ENCODE measurements around the gene RAB31.

DNA sequence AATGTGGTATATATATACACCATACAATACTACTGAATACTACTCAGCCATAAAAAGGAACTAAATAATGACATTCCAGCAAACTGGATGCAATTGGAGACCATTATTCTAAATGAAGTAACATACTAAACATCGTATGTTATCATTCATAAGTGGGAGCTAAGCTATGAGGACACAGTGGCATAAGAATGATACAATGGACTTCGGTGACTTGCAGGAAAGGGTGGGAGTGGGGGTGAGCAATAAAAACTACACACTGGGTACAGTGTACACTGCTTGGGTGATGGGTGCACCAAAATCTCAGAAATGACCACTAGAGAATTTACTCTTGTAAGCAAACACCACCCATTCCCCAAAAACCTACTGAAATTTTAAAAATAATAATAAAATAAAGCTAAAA lies 87.9 kb downstream of the RAB31 start:
- TF ChIP-seq, protein P1, sequence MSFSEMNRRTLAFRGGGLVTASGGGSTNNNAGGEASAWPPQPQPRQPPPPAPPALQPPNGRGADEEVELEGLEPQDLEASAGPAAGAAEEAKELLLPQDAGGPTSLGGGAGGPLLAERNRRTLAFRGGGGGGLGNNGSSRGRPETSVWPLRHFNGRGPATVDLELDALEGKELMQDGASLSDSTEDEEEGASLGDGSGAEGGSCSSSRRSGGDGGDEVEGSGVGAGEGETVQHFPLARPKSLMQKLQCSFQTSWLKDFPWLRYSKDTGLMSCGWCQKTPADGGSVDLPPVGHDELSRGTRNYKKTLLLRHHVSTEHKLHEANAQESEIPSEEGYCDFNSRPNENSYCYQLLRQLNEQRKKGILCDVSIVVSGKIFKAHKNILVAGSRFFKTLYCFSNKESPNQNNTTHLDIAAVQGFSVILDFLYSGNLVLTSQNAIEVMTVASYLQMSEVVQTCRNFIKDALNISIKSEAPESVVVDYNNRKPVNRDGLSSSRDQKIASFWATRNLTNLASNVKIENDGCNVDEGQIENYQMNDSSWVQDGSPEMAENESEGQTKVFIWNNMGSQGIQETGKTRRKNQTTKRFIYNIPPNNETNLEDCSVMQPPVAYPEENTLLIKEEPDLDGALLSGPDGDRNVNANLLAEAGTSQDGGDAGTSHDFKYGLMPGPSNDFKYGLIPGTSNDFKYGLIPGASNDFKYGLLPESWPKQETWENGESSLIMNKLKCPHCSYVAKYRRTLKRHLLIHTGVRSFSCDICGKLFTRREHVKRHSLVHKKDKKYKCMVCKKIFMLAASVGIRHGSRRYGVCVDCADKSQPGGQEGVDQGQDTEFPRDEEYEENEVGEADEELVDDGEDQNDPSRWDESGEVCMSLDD (CRISPR knock-in tag; IDR thresholded peaks at IDR 0.05; ENCODE audit: borderline replicate concordance): no peak
- TF ChIP-seq ZBTB7A (CRISPR knock-in tag; IDR thresholded peaks at IDR 0.05) (no peak), ZNF629 (CRISPR knock-in tag; conservative IDR thresholded peaks at IDR 0.05) (no peak), ZNF546 (CRISPR knock-in tag; conservative IDR thresholded peaks at IDR 0.05) (no peak), KAT8 (CRISPR knock-in tag; IDR thresholded peaks at IDR 0.05) (no peak), KLF16 (CRISPR knock-in tag; IDR thresholded peaks at IDR 0.05) (no peak)
- TF ChIP-seq, protein P2, sequence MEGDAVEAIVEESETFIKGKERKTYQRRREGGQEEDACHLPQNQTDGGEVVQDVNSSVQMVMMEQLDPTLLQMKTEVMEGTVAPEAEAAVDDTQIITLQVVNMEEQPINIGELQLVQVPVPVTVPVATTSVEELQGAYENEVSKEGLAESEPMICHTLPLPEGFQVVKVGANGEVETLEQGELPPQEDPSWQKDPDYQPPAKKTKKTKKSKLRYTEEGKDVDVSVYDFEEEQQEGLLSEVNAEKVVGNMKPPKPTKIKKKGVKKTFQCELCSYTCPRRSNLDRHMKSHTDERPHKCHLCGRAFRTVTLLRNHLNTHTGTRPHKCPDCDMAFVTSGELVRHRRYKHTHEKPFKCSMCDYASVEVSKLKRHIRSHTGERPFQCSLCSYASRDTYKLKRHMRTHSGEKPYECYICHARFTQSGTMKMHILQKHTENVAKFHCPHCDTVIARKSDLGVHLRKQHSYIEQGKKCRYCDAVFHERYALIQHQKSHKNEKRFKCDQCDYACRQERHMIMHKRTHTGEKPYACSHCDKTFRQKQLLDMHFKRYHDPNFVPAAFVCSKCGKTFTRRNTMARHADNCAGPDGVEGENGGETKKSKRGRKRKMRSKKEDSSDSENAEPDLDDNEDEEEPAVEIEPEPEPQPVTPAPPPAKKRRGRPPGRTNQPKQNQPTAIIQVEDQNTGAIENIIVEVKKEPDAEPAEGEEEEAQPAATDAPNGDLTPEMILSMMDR (CRISPR knock-in tag; IDR thresholded peaks at IDR 0.05): no peak
- TF ChIP-seq, protein P3, sequence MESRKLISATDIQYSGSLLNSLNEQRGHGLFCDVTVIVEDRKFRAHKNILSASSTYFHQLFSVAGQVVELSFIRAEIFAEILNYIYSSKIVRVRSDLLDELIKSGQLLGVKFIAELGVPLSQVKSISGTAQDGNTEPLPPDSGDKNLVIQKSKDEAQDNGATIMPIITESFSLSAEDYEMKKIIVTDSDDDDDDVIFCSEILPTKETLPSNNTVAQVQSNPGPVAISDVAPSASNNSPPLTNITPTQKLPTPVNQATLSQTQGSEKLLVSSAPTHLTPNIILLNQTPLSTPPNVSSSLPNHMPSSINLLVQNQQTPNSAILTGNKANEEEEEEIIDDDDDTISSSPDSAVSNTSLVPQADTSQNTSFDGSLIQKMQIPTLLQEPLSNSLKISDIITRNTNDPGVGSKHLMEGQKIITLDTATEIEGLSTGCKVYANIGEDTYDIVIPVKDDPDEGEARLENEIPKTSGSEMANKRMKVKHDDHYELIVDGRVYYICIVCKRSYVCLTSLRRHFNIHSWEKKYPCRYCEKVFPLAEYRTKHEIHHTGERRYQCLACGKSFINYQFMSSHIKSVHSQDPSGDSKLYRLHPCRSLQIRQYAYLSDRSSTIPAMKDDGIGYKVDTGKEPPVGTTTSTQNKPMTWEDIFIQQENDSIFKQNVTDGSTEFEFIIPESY (CRISPR knock-in tag; IDR thresholded peaks at IDR 0.05): no peak
- TF ChIP-seq, protein P4, sequence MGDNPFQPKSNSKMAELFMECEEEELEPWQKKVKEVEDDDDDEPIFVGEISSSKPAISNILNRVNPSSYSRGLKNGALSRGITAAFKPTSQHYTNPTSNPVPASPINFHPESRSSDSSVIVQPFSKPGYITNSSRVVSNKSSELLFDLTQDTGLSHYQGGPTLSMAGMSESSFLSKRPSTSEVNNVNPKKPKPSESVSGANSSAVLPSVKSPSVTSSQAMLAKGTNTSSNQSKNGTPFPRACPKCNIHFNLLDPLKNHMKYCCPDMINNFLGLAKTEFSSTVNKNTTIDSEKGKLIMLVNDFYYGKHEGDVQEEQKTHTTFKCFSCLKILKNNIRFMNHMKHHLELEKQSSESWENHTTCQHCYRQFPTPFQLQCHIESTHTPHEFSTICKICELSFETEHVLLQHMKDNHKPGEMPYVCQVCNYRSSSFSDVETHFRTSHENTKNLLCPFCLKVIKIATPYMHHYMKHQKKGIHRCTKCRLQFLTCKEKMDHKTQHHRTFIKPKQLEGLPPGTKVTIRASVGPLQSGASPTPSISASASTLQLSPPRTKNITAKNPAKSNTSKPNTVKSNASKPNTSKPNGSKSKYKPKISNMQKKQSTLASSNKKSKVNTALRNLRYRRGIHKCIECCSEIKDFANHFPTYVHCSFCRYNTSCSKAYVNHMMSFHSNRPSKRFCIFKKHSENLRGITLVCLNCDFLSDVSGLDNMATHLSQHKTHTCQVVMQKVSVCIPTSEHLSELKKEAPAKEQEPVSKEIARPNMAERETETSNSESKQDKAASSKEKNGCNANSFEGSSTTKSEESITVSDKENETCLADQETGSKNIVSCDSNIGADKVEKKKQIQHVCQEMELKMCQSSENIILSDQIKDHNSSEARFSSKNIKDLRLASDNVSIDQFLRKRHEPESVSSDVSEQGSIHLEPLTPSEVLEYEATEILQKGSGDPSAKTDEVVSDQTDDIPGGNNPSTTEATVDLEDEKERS (CRISPR knock-in tag; IDR thresholded peaks at IDR 0.05): no peak
